Activated gamma-delta T cell treated with anti-CD3 and anti-CD28 coated beads, Interleukin-2, amount 50 U/mL, for 16 hours (primary cell): ENCODE measurements around the gene CREM.

Source experiments
- DNase-seq: peaks from one replicate; pipeline ENCODE4 v3.0.0-alpha.2; 2020; ENCODE audit warnings: low read depth

CREM gene

DNA sequence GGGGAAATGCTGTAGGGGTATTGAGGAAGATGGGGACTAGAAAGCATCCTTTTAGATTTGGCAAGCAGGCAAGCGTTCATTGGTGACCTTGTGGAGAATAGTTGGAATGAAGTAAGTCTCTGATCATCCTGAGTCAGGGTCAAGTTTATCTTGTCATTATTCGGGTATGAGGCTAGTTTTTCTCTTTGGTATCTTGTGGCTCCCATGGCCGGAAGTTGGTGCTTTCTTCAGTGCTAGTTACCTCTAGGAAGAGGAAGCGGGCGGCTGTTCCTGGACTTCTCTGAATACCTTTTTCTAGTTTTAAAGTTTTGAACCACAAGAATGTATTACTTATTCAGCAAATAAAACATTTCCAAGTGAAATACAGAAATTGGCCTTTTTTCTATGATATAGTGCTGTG, 9.2 kb downstream of the CREM start:
- no peak for DNase-seq

DNA sequence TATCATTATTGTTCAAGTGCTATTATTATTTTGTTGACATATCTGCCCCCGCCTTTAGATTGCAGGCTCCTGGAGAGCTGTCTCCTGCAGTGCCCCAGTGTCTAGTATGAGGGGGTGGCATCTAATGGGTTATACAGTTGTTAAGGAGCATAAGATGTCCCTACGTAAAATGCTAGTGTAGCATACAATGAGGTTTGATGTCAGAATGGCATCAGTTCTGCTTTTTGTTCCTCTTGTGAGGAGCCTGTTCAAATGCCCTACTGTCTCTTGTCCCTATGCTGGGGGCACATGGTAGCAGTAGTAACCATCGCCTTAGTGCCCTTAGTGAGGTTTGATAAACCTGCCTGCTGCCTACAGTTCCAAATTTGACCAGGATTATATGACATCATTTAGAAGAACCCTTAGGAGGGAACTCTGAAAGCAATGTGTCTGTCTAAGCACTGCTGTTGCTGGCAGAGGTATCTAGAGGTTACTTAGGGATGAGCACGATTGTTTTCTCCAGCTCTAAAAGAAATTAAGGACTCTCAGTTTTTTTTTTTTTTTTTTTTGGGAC, 9.7 kb downstream of the CREM start:
- no peak for DNase-seq

GRCh38 chr10:35140126-35140525, 13.5 kb downstream of the CREM start:
- no peak for DNase-seq

DNA sequence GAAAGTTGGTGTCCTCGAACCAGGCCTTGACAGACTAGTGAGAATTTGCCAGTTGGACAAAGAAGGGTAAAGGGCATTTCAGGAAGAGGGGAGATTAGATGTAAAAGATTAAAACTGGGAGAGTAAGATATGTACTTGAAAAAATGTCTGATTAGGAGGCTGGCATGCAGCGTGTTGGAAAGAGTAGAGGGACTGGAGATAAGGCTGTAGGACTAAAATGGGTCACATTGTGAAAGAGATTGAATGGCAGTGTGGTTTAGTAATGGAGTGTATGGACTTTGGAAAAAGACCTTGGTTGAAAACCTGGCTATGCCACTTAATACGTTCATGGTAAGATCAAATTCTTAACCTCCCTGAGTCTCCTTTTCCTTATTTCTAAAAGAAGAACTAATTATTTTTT, 14.1 kb downstream of the CREM start:
- no peak for DNase-seq

DNA sequence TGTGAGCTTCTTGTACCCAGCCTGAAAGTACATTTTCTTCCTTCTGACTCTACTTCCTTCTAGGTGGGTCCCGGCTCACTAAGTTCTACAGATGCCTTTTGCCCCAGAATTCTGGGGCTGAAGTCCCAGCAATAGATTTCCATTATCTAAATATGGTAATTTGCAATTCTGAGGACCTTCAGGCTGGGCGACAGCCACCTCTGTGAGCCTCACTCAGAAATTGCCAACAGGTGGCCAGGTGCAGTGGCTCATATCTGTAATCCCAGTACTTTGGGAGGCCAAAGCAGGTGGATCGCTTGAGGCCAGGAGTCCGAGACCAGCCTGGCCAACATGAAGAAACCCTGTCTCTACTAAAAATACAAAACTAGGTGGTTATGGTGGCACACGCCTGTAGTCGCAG, 23.7 kb downstream of the CREM start:
- DNase-seq: no peak

GRCh38 chr10:35152992-35153391, 26.3 kb downstream of the CREM start:
- no peak for DNase-seq

GRCh38 chr10:35153716-35154115, 27.1 kb downstream of the CREM start:
- DNase-seq: no peak

- DNase-seq: no peak
Observed at GRCh38 chr10:35160743-35161142, 34.1 kb downstream of the CREM start.

DNA sequence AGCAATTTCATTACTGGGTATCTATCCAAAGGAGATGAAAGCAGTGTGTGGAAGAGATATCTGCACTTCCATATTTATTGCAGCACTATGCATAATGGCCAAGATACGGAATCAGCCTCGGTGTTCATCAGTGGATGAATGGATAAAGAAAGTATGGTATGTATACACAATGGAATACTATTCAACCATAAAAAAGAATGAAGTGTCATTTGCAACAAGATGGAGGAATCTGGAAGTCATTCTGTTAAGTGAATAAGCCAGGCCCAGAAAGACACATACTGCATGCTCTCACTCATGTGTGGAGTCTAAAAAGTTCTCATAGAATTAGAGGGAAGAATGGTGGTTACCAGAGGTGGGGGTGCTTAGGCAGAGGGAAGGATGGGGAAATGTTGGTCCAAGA, 35.3 kb downstream of the CREM start:
- DNase-seq: no peak

DNA sequence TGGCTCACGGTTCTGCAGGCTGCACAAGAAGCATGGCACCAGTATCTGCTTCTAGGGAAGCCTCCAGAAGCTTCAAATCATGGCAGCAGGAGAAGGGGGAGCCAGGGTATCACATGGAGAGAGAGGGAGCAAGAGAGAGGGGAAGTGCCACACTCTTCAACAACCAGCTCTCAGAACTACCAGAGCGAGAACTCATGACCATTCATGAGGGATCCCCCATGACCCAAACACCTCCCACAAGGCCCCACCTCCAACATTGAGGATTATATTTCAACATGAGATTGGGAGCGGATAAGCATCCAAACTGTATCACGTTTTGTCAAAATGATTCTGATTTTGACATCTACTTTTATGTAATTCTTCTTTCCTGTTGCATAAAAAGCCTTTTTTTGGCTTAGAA, 38.5 kb downstream of the CREM start:
- DNase-seq: no peak

GRCh38 chr10:35165811-35166210, 39.2 kb downstream of the CREM start:
- no peak for DNase-seq

DNA sequence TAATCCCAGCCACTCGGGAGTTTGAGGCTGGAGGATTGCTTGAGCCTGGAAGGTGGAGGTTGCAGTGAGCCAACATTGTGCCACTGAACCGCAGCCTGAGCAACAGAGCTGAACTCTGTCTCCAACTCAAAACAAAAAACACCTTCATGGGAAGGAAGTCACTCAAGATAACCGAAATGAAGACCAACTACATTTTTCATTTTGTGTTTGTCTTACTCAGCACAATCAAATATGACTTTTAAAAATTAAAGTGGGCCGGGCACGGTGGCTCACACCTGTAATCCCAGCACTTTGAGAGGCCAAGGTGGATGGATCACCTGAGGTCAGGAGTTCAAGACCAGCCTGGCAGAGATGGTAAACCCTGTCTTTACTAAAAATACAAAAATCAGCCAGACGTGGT, 40.0 kb downstream of the CREM start:
- no peak for DNase-seq

DNA sequence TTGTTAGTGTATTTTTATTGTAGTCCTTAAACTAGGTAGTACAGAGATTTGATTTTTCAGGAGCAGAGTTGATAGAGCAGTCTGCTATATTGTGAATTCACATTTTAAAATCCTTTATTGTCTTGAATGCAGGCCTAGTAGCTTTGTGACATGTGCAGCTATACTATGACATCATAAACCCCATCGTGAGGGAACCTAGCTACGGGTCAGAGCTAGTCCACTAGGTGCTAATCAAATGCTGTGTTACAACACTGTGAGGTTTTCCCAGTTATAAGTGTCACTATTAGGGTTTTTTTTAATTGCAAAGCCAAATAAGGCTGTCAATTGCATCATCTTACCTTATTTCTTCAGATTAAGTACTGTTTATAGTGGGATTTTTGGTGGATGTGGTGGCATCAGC, 40.7 kb downstream of the CREM start:
- DNase-seq: no peak

GRCh38 chr10:35172146-35172545, 45.5 kb downstream of the CREM start:
- no peak for DNase-seq

DNA sequence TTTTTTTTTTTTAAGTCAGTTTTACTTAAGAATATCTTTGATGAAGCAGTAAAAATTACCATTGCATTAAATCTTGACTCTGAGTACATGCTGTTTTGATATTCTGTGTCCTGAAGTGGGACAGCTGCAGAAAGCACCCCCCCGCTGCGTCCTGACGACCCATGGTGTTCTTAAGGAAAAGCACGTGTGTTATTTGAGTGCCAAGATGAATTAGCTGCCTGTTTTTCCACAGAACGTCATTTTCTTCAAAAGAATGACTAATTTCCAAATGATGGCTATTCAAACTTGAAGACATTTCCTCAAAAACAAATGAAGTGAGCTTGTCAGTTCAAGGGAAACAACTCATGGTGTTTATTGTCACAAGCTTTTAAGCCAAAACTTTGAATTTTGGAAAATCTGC, 45.9 kb downstream of the CREM start:
- DNase-seq: no peak

- no peak for DNase-seq
Observed at GRCh38 chr10:35178331-35178730, 51.7 kb downstream of the CREM start.

DNA sequence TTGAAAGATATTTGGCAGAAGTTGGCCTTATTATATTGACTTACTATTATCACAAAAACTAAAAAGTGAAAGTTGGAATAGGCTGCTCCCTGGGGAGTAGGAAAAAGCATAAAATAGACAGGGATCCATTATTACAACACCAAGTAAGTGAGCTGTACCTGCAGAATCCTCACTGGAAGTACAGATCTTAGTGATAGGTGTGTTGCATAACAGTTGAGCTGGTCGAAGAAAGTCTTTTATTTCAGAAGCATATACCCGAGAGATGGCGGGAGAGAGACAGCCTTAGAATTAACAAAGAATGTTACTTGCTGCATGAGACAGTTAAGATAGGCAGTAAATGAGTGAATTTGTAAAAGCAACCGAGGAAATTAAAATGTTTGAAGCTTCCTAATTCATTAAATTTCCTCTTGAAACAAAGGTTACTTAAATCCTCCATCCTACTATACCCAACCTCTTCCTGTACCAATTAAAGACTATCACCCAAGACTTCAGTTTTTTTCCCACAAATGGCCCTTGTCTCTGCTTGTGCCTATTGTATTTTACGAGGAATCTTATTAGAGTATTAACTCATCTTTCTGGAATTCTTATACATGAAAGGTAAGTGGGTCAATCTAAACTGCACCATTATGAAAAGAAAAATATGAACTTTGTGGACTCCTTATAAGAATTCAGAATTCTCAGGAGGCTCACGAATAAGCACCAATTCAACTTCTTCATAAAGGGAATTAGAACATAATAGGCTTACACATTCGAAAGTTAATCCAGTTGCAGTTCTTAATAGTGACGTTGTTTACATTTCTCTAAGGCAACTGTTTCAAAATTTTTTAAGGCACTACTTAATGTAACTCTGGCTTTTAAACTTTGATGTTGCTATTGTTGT, 56.2 kb downstream of the CREM start:
- DNase-seq: no peak

GRCh38 chr10:35184527-35185171, 58.0 kb downstream of the CREM start:
- no peak for DNase-seq

- no peak for DNase-seq
Observed at GRCh38 chr10:35185260-35186034, 58.8 kb downstream of the CREM start.

DNA sequence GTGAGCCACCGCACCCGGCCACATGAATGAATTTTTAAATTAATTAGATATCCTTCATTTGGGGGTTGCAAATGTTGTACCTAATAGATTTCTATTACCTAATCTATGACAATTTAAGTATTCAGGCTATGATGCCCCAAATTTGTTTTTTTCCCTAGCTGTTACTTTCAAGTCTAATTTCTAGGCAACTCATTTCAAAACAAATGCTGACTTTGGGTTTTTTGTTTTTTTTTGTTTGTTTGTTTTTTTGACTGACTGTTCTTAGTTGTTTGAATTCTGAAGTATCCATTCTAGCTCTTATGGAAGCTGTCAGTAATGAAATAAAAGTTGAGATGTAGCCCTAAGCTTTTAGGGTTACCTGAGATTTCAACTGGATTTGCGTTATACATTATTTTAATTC, 62.3 kb downstream of the CREM start:
- no peak for DNase-seq

DNA sequence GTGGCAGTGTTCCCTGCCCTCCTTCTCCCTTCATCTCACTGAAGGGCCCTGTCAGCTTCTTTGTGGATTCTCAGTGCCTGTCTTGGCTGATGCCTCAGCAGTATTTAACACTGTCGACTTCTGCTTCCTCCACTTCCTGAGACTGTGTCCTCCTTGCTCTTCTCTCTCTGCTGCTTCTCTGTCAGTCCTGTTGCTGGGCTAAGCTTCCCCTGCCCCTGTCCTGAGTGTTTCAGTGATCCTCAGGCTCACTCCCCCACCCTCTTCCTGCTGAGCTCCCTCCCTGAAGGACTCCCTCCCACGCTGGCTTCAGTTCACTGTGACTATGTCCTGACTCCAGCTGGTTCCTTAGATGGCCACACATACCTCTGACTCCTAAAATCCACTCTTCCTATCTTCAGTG, 64.9 kb downstream of the CREM start:
- DNase-seq: no peak

- no peak for DNase-seq
Observed at GRCh38 chr10:35192645-35193249, 66.1 kb downstream of the CREM start.
